Loucy (cell line): ENCODE measurements around the gene CD151.
A peak's percentile ranks its signal among the peaks of the same experiment; 100 is the strongest.

ENCODE experiments used
- H2AFZ ChIP-seq: fragments of 200-600 bp; sonication (generic); 2 replicates; pipeline ENCODE4 v1.6.0; 2016; ENCODE audit warnings: antibody characterized with exemption, mild to moderate bottlenecking, low read length, moderate library complexity
- H3F3A ChIP-seq: fragments of 200-600 bp; 2 replicates; pipeline ENCODE4 v1.6.0; 2016; ENCODE audit warnings: antibody characterized with exemption, low read depth, mild to moderate bottlenecking
- H3K27me3 ChIP-seq: fragments of 200-600 bp; sonication (generic); 2 replicates; pipeline ENCODE4 v1.6.1; 2014; ENCODE audit warnings: low read length, mild to moderate bottlenecking; ENCODE audit not compliant: insufficient read depth, poor library complexity, severe bottlenecking
- H3K36me3 ChIP-seq: fragments of 200-600 bp; sonication (generic); 2 replicates; pipeline ENCODE4 v1.6.1; 2016; ENCODE audit warnings: low read length; ENCODE audit not compliant: insufficient read depth
- H3K4me1 ChIP-seq: fragments of 200-600 bp; sonication (generic); 2 replicates; pipeline ENCODE4 v1.5.1; 2014; ENCODE audit warnings: low read length, mild to moderate bottlenecking; ENCODE audit not compliant: insufficient read depth, poor library complexity, severe bottlenecking
- H3K4me2 ChIP-seq: fragments of 200-600 bp; sonication (generic); 2 replicates; pipeline ENCODE4 v1.6.0; 2014; ENCODE audit warnings: antibody characterized with exemption, low read length, low read depth, mild to moderate bottlenecking; ENCODE audit not compliant: poor library complexity, severe bottlenecking
- H3K4me3 ChIP-seq: fragments of 200-600 bp; sonication (generic); 2 replicates; pipeline ENCODE4 v1.5.1; 2014; ENCODE audit warnings: low read length, mild to moderate bottlenecking, mixed read lengths; ENCODE audit not compliant: poor library complexity, severe bottlenecking
- H3K79me2 ChIP-seq: fragments of 200-600 bp; sonication (generic); 2 replicates; pipeline ENCODE4 v1.6.1; 2014; ENCODE audit warnings: low read length; ENCODE audit not compliant: insufficient read depth
- H3K9ac ChIP-seq: fragments of 200-600 bp; sonication (generic); 2 replicates; pipeline ENCODE4 v1.6.0; 2014; ENCODE audit warnings: mild to moderate bottlenecking, low read depth, low read length, moderate library complexity; ENCODE audit not compliant: poor library complexity, severe bottlenecking
- H3K9me2 ChIP-seq: fragments of 200-600 bp; sonication (generic); replicated peaks from 2 replicates; pipeline ENCODE4 v1.6.1; 2016; ENCODE audit warnings: low read depth, low read length, mixed read lengths
- H3K9me3 ChIP-seq: fragments of 200-600 bp; sonication (generic); 2 replicates; pipeline ENCODE4 v1.6.1; 2014; ENCODE audit warnings: mild to moderate bottlenecking, antibody characterized with exemption, low read length, low read depth; ENCODE audit not compliant: insufficient read depth
- H4K20me1 ChIP-seq: fragments of 200-600 bp; sonication (generic); 2 replicates; pipeline ENCODE4 v1.6.0; 2014; ENCODE audit warnings: antibody characterized with exemption, low read length, mild to moderate bottlenecking; ENCODE audit not compliant: insufficient read depth, poor library complexity, severe bottlenecking
- EZH2phosphoT487 ChIP-seq: fragments of 200-600 bp; IDR thresholded peaks from 2 replicates; pipeline ENCODE4 v1.6.1; 2018; ENCODE audit warnings: antibody characterized with exemption, mild to moderate bottlenecking, moderate library complexity, borderline replicate concordance
- TF ChIP-seq, protein P1 (sequence below): fragments of 200-600 bp; sonication (generic); conservative IDR thresholded peaks from 2 replicates; pipeline ENCODE4 v1.5.1; 2014; ENCODE audit warnings: mild to moderate bottlenecking, antibody characterized with exemption, low read length

The CD151 gene

DNA sequence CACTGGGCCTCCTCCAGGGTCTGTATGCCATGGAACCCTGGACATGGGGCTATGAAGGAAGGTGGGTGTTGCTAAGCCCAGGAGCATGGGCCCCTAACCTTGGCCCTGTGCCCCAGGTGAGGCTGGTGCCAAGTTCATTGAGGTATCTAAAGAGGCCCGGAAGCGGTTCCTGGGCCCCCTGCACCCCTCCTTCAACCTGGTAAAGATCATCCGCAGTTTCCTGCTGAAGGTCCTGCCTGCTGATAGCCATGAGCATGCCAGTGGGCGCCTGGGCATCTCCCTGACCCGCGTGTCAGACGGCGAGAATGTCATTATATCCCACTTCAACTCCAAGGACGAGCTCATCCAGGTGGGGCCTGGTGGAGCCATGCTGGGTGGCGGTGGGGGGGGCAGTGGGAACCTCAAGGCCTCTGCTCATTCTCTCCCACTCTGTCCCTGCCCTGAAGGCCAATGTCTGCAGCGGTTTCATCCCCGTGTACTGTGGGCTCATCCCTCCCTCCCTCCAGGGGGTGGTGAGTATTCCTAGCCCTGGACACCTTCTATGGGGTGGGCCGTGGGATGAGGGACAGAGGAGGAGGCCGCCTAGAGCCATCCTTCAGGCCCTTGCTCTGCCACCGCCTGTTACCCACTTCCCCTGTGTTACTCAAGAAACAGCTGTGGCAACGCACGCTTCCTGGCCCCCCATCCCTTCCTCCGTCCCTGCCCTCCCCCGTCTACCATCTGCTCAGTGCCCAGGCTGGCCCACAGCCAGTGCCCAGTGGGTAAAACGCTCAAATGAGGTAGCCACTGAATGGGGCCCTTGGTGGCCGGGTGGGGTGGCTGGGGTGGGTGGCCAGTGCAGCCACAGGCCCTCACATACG, 11.0 kb upstream of the CD151 start:
- H3K27me3 ChIP-seq: no peaks in the 10 kb centered on the region
- peaks cover 27% of the 10 kb centered on the region for H4K20me1 ChIP-seq
- H2AFZ ChIP-seq: no peak overlapping the region
- H3K4me3 ChIP-seq: peak overlapping the region; percentile 89
- no peaks in the 10 kb centered on the region for H3K9me3 ChIP-seq
- no peaks in the 10 kb centered on the region for H3K36me3 ChIP-seq
- peaks cover 29% of the 10 kb centered on the region for H3K4me1 ChIP-seq
- H3K4me2 ChIP-seq: peak overlapping the region; percentile 97
- peaks cover 24% of the 10 kb centered on the region for H3K79me2 ChIP-seq
- peak overlapping the region; percentile 81 for H3K9ac ChIP-seq
- TF ChIP-seq, protein P1, sequence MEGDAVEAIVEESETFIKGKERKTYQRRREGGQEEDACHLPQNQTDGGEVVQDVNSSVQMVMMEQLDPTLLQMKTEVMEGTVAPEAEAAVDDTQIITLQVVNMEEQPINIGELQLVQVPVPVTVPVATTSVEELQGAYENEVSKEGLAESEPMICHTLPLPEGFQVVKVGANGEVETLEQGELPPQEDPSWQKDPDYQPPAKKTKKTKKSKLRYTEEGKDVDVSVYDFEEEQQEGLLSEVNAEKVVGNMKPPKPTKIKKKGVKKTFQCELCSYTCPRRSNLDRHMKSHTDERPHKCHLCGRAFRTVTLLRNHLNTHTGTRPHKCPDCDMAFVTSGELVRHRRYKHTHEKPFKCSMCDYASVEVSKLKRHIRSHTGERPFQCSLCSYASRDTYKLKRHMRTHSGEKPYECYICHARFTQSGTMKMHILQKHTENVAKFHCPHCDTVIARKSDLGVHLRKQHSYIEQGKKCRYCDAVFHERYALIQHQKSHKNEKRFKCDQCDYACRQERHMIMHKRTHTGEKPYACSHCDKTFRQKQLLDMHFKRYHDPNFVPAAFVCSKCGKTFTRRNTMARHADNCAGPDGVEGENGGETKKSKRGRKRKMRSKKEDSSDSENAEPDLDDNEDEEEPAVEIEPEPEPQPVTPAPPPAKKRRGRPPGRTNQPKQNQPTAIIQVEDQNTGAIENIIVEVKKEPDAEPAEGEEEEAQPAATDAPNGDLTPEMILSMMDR: no peak
- TF ChIP-seq EZH2phosphoT487: no peak
- no peaks in the 10 kb centered on the region for H3K9me2 ChIP-seq
- H3F3A ChIP-seq: no peaks in the 10 kb centered on the region

DNA sequence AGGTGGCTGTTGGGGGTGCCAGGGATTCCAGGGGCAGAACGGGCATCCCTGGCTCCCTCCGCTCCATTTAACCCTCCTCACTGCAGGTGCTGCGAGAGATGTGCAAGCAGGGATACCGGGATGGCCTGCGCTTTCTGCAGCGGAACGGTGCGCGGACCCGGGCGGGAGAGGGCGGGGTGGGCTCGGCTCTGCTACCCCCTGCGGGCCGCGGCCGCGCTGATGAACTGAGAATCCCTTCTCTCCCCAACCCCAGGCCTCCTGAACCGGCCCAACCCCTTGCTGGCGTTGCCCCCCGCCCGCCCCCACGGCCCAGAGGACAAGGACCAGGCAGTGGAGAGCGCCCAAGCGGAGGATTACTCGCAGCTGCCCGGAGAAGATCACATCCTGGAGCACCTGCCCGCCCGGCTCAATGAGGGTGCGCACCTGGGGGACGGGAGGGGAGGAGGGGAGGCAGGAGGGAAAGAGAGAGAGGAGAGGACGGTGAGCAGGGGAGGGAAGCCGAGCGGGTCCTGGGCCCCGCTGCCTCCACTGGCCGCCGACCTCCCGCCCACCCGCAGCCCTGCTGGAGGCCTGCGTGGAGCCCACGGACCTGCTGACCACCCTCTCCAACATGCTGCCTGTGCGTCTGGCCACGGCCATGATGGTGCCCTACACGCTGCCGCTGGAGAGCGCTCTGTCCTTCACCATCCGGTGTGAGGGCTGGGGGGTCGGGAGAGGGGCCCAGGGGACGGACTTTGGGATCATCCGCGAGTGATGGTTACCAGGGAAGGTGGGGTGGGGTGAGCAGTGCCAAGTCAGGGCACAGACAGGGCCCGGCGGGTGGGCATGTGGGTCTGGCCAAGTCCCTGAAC, 9.1 kb upstream of the CD151 start:
- Histone ChIP-seq H3K4me1 (peaks cover 39% of the 10 kb centered on the region), H3K9ac (no peak overlapping the region), H3K27me3 (no peaks in the 10 kb centered on the region), H4K20me1 (peaks cover 27% of the 10 kb centered on the region), H3K79me2 (peaks cover 30% of the 10 kb centered on the region), H3F3A (no peaks in the 10 kb centered on the region), H3K9me2 (no peaks in the 10 kb centered on the region), H3K36me3 (no peaks in the 10 kb centered on the region), H3K9me3 (no peaks in the 10 kb centered on the region), H3K4me3 (no peak overlapping the region), H2AFZ (no peak overlapping the region), H3K4me2 (no peak overlapping the region)
- TF ChIP-seq EZH2phosphoT487: no peak
- TF ChIP-seq, protein P1: no peak

DNA sequence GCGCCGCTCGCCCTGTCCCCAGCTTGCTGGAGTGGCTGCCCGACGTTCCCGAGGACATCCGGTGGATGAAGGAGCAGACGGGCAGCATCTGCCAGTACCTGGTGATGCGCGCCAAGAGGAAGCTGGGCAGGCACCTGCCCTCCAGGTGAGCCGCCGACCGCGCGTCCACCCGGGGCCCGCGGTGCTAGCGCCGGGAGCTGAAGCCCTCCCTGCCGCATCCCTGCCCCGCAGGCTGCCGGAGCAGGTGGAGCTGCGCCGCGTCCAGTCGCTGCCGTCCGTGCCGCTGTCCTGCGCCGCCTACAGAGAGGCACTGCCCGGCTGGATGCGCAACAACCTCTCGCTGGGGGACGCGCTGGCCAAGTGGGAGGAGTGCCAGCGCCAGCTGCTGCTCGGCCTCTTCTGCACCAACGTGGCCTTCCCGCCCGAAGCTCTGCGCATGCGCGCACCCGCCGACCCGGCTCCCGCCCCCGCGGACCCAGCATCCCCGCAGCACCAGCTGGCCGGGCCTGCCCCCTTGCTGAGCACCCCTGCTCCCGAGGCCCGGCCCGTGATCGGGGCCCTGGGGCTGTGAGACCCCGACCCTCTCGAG, 8.4 kb upstream of the CD151 start:
- Histone ChIP-seq H3K4me2 (no peak overlapping the region), H3K9me2 (no peaks in the 10 kb centered on the region), H3K36me3 (no peaks in the 10 kb centered on the region), H2AFZ (no peak overlapping the region), H4K20me1 (peaks cover 27% of the 10 kb centered on the region), H3K9me3 (no peaks in the 10 kb centered on the region), H3K9ac (no peak overlapping the region), H3K79me2 (peaks cover 30% of the 10 kb centered on the region), H3K4me1 (peaks cover 36% of the 10 kb centered on the region), H3K4me3 (no peak overlapping the region), H3K27me3 (no peaks in the 10 kb centered on the region), H3F3A (no peaks in the 10 kb centered on the region)
- TF ChIP-seq, protein P1: no peak
- no peak for TF ChIP-seq EZH2phosphoT487
